Tibial artery (tissue), 4 donors: ENCODE results near the gene TAF1B.

Source experiments
- DNase-seq, 2 donors: peaks; one replicate each; pipeline ENCODE4 v3.0.0-alpha.2; 2019
- H3K27ac ChIP-seq, 2 donors: fragments of 200-600 bp; sonication (generic) in 1 of 2; 1 replicate in 1 of 2; 2 replicates in 1 of 2; pipeline ENCODE4 v1.5.1; 2018 to 2019; ENCODE audit warnings: mild to moderate bottlenecking in 1 of 2
- H3K27me3 ChIP-seq, 2 donors: fragments of 200-600 bp; sonication (generic) in 1 of 2; one replicate each; pipeline versions ENCODE4 v1.5.1 to v1.6.0; 2016 to 2019
- H3K36me3 ChIP-seq, 3 donors: fragments of 200-600 bp; sonication (generic) in 2 of 3; one replicate each; pipeline ENCODE4 v1.5.1; 2016 to 2019; ENCODE audit warnings: mild to moderate bottlenecking in 2 of 3
- H3K4me1 ChIP-seq, 4 donors: fragments of 200-600 bp; sonication (generic) in 2 of 4; 1 replicate in 3 of 4; 2 replicates in 1 of 4; pipeline ENCODE4 v1.5.1; 2016 to 2019
- H3K4me3 ChIP-seq, 2 donors: fragments of 200-600 bp; sonication (generic) in 1 of 2; 1 replicate in 1 of 2; 2 replicates in 1 of 2; pipeline ENCODE4 v1.5.1; 2018 to 2019; ENCODE audit warnings: mild to moderate bottlenecking in 2 of 2
- H3K9me3 ChIP-seq, 3 donors: fragments of 200-600 bp; sonication (generic) in 1 of 3; one replicate each; pipeline ENCODE4 v1.5.1; 2016 to 2019
- CTCF ChIP-seq, 2 experiments: fragments of 200-600 bp in 1 of 2; fragments of 450-650 bp in 1 of 2; IDR thresholded peaks; one replicate each; pipeline ENCODE4 v1.5.1; 2017 to 2019; ENCODE audit warnings: antibody characterized with exemption in 2 of 2, mild to moderate bottlenecking in 1 of 2, moderate library complexity in 1 of 2
- intact Hi-C: fragments of 100-400 bp; cut with DNase I; formaldehyde crosslinking; loops from one replicate; pipeline ENCODE4 v1.15.0; 2023; ENCODE audit warnings: low total_unique reads

Gene TAF1B

GRCh38 chr2:9843229-9844035 is at the start of gene TAF1B:
TAF1B (plus strand) TSS chr2:9843474; CDS start chr2:9843542, 68 bp downstream.
- intact Hi-C loops, result loop anchor here (10.0 kb wide), 1 partner anchor 111 kb away; the partner anchor contains the start of gene GRHL1
- TF ChIP-seq CTCF (IDR thresholded peaks at IDR 0.05), result no peak
- H3K27me3 ChIP-seq, result no peaks in the 10 kb centered on the region
- peaks cover 0 to 11% (median 5%) of the 10 kb centered on the region in 3 donors for H3K36me3 ChIP-seq
- peak within 1 kb of the TSS; percentile 85 for H3K4me3 ChIP-seq
- H3K4me1 ChIP-seq, result peaks cover 0 to 14% (median 10%) of the 10 kb centered on the region in 4 donors
- no peaks in the 10 kb centered on the region for H3K9me3 ChIP-seq
- DNase-seq, result peak; percentile 82 to 88
- peak within 1 kb of the TSS; percentile 83 to 89 for H3K27ac ChIP-seq

GRCh38 chr2:9793918-9794717 is 49.2 kb upstream of the TAF1B start:
- DNase-seq, result peak in 1 of 2 donors; percentile 51
- Histone ChIP-seq H3K27ac (no peak overlapping the region), H3K36me3 (no peaks in the 10 kb centered on the region), H3K4me3 (no peak overlapping the region), H3K27me3 (peaks cover 0 to 4% of the 10 kb centered on the region in 2 donors), H3K9me3 (no peaks in the 10 kb centered on the region), H3K4me1 (peaks cover 0 to 14% (median 1%) of the 10 kb centered on the region in 4 donors)
- intact Hi-C loops, result no loop called here
- no peak for TF ChIP-seq CTCF (IDR thresholded peaks at IDR 0.05)

DNA sequence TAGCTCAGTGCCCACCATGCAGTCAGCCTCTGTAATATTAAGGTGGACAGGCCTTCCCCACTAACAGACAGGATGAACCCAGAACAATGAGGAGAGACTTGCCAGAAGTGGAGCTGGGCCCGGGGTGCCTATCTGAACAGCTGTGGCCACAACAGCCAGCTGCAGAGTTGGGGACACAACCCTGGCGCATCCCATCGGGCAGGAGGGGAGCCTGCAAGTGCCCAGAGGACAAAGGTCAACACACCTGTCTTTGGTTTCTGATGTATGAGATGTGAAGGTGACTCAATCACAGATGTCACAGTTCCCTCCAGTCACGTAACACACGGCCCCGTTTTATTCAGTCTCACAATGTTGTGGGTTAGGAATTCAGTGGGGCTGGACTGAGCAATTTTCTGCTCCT is 48.2 kb upstream of the TAF1B start:
- H3K4me1 ChIP-seq, result peaks cover 0 to 24% (median 1%) of the 10 kb centered on the region in 4 donors
- no peak overlapping the region for H3K27ac ChIP-seq
- H3K9me3 ChIP-seq, result no peaks in the 10 kb centered on the region
- peaks cover 0 to 4% of the 10 kb centered on the region in 2 donors for H3K27me3 ChIP-seq
- intact Hi-C loops, result no loop called here
- H3K36me3 ChIP-seq, result no peaks in the 10 kb centered on the region
- DNase-seq, result peak in 1 of 2 donors; percentile 29
- no peak overlapping the region for H3K4me3 ChIP-seq
- TF ChIP-seq CTCF (IDR thresholded peaks at IDR 0.05), result no peak

DNA sequence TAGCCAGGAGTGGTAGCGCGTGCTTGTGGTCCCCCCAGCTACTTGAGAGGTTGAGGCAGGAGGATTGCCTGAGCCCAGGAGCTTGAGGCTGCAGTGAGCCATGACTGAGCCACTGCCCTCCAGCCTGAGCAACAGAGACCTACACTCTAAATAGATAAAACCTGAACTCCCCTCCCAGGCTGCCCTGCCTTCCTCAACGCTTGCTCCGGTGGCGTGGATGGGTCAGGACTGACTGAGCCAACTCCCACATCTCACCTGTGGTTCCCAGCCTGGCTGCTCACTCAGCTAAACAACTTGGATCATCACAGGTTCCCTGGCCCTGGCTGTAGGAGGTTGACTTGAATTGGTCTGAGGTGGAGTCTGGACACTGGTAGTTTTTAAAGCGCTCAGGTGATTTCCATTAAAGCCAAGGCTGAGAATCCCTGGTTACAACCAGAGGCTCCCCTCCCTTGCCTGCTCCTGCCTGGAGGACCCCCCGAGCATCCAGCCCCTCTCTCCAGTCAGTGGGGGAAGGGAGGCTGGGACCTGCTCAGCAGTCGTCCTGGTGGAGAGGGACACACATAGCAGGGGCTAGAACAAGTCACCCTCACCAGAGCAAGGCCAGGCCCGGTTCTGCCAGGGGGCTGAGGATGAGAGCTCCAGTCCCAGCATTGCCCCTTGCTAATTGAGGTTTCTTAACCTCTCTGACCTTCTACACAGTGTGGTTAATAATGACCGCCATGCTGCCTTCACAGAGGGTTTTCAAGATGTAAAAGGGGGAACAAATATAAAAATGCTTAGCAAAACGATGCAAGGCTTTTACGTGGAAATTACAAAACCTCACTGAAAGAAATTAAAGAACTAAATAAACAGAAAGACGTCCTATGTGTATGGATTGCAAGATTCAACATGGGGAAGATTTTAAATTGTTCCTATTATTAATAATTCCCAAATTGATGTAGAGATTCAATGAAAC is 46.9 kb upstream of the TAF1B start:
- peaks cover 0 to 32% (median 2%) of the 10 kb centered on the region in 4 donors for H3K4me1 ChIP-seq
- intact Hi-C loops, result no loop called here
- no peak overlapping the region for H3K4me3 ChIP-seq
- no peaks in the 10 kb centered on the region for H3K36me3 ChIP-seq
- no peak overlapping the region for H3K27ac ChIP-seq
- peak in 1 of 2 donors; percentile 50 for DNase-seq
- TF ChIP-seq CTCF (IDR thresholded peaks at IDR 0.05), result no peak
- no peaks in the 10 kb centered on the region for H3K9me3 ChIP-seq
- peaks cover 0 to 4% of the 10 kb centered on the region in 2 donors for H3K27me3 ChIP-seq

- no peak overlapping the region for H3K4me3 ChIP-seq
- H3K4me1 ChIP-seq, result peaks cover 0 to 32% (median 3%) of the 10 kb centered on the region in 4 donors
- no peak for TF ChIP-seq CTCF (IDR thresholded peaks at IDR 0.05)
- peaks cover 0 to 4% of the 10 kb centered on the region in 2 donors for H3K27me3 ChIP-seq
- H3K9me3 ChIP-seq, result no peaks in the 10 kb centered on the region
- intact Hi-C loops, result no loop called here
- H3K36me3 ChIP-seq, result no peaks in the 10 kb centered on the region
- DNase-seq, result peak in 1 of 2 donors; percentile 49
- H3K27ac ChIP-seq, result no peak overlapping the region
Measured at GRCh38 chr2:9797086-9797485, 46.2 kb upstream of the TAF1B start.
